Iris pigment epithelial cell (primary cell): ENCODE data around the gene GRID1.

Experiments
- DNase-seq: peaks from one replicate; pipeline ENCODE4 v3.0.0-alpha.2; 2011; ENCODE audit warnings: low read depth

The GRID1 gene

GRCh38 chr10:86229811-86230556 is 136.6 kb downstream of the GRID1 start:
- DNase-seq, result no peak

- no peak for DNase-seq
Observed at GRCh38 chr10:86229376-86229775, 137.2 kb downstream of the GRID1 start.

- DNase-seq, result no peak
Observed at GRCh38 chr10:86227501-86228258, 138.9 kb downstream of the GRID1 start.

- DNase-seq, result no peak
Observed at GRCh38 chr10:86226781-86227201, 139.8 kb downstream of the GRID1 start.

- no peak for DNase-seq
Observed at GRCh38 chr10:86226016-86226415, 140.6 kb downstream of the GRID1 start.

GRCh38 chr10:86225103-86225782 is 141.4 kb downstream of the GRID1 start:
- peak; percentile 51 for DNase-seq

GRCh38 chr10:86224354-86225102 is 142.1 kb downstream of the GRID1 start:
- DNase-seq, result no peak

- no peak for DNase-seq
Observed at GRCh38 chr10:86223256-86223655, 143.3 kb downstream of the GRID1 start.

GRCh38 chr10:86222687-86223086 is 143.9 kb downstream of the GRID1 start:
- DNase-seq, result no peak

- DNase-seq, result no peak
Observed at GRCh38 chr10:86222336-86222650, 144.3 kb downstream of the GRID1 start.

GRCh38 chr10:86221442-86222335 is 144.9 kb downstream of the GRID1 start:
- no peak for DNase-seq

GRCh38 chr10:86220626-86221025 is 146.0 kb downstream of the GRID1 start:
- no peak for DNase-seq

- no peak for DNase-seq
Observed at GRCh38 chr10:86219271-86219670, 147.3 kb downstream of the GRID1 start.

- no peak for DNase-seq
Observed at GRCh38 chr10:86218842-86219241, 147.8 kb downstream of the GRID1 start.

GRCh38 chr10:86218160-86218559 is 148.4 kb downstream of the GRID1 start:
- no peak for DNase-seq

- no peak for DNase-seq
Observed at GRCh38 chr10:86217371-86218080, 149.1 kb downstream of the GRID1 start.

GRCh38 chr10:86216886-86217285 is 149.7 kb downstream of the GRID1 start:
- no peak for DNase-seq

GRCh38 chr10:86215712-86216111 is 150.9 kb downstream of the GRID1 start:
- no peak for DNase-seq

- no peak for DNase-seq
Observed at GRCh38 chr10:86215046-86215445, 151.5 kb downstream of the GRID1 start.

GRCh38 chr10:86213148-86213547 is 153.4 kb downstream of the GRID1 start:
- no peak for DNase-seq

GRCh38 chr10:86212391-86212700 is 154.2 kb downstream of the GRID1 start:
- no peak for DNase-seq
